K562 (cell line): ENCODE data around the gene ABLIM1. TPM values are rescaled to one million over a fixed set of nuclear protein-coding genes. Genes with fewer than 3 reads are reported as not detected.

Source experiments
- MAZ ChIP-seq, 2 experiments: fragments of 450-650 bp in 1 of 2; sonication (generic) in 1 of 2; formaldehyde crosslinking; IDR thresholded peaks in 1 of 2; conservative IDR thresholded peaks in 1 of 2; 2 replicates each; pipeline versions ENCODE4 v1.4.0 to v1.5.0; 2020; ENCODE audit warnings: mild to moderate bottlenecking in 1 of 2, missing genetic modification reagents in 1 of 2
- MGA ChIP-seq: fragments of 450-650 bp; IDR thresholded peaks from 2 replicates; pipeline ENCODE4 v1.6.1; 2016; ENCODE audit warnings: mild to moderate bottlenecking, moderate library complexity
- NFE2 ChIP-seq: IDR thresholded peaks from 2 replicates; pipeline ENCODE4 v1.6.1; 2014; ENCODE audit warnings: antibody characterized with exemption, low read depth
- ZNF184 ChIP-seq: sonication (generic); formaldehyde crosslinking; IDR thresholded peaks from 2 replicates; pipeline ENCODE4 v1.5.0; 2020; ENCODE audit warnings: missing genetic modification reagents
- polyA plus RNA-seq, 8 experiments: library from polyadenylated mRNA; depleted of rRNA in 4 of 8; stranded (reverse) in 5 of 8; unstranded in 3 of 8; fragments of >200 nt; fragmentation: Nextera tagmentation in 2 of 8; fragmentation: Illumina TruSeq in 1 of 8; extraction: Ambion mirVana in 2 of 8; extraction: Trizol in 1 of 8; gene quantifications; 2 replicates each; pipeline versions ENCODE4 v1.2.1 to v1.2.3, GENCODE V29; 2011 to 2014; ENCODE audit warnings: inconsistent platforms in 1 of 8, missing spikeins in 1 of 8
- total RNA-seq, 7 experiments: library from RNA; depleted of rRNA in 6 of 7; stranded (reverse); fragments of >200 nt in 6 of 7; fragmentation: Illumina TruSeq in 2 of 7; extraction: Trizol in 2 of 7; gene quantifications; 2 replicates each; pipeline versions ENCODE4 v1.2.1 to v1.2.3, GENCODE V29; 2011 to 2021; ENCODE audit warnings: low replicate concordance in 1 of 7

ABLIM1 gene
- total and polyA plus RNA-seq, 9 of the 15 experiments (the other 6 are each of a cell fraction or from before 2014, with no cell fraction given), result 0.07 to 0.49 (median 0.14) TPM; not detected in 6

DNA sequence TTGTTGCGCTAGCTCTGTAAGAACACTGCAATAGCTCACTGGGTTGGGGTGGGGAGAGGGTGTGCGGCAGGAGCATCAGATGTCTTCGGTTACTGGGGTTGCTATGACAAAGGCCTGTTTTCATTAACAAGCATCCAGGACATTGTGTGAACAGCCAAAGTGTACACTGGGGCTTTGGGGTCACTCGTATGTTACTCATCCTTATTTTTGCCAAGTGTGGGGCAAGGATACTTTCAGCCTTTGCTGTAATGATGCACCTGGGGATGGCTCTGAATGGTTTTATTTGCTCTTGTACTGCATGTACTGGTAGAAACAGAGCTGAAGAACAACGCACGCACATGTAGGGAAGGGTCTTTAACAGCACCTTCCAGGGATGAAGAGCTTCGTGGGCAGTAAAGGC is 180.8 kb downstream of the ABLIM1 start (continued):
- TF ChIP-seq MGA (no peak), ZNF184 (CRISPR knock-in tag) (no peak), MAZ (CRISPR knock-in tag; conservative IDR thresholded peaks at IDR 0.05 in 1 of 2, IDR thresholded peaks at IDR 0.05 in 1 of 2) (no peak), NFE2 (no peak)
